GM12865 (cell line): Measurements from ENCODE around the gene TPCN2.

Experiments
- DNase-seq: peaks from one replicate; pipeline ENCODE4 v3.0.0; 2010; ENCODE audit warnings: low read depth
- H3K4me3 ChIP-seq: 2 replicates; pipeline ENCODE4 v1.5.1; 2011; ENCODE audit warnings: mild to moderate bottlenecking, low read depth, low read length, control low read depth
- CTCF ChIP-seq: IDR thresholded peaks from 2 replicates; pipeline ENCODE4 v1.5.1; 2011; ENCODE audit warnings: low read length, control low read depth, low read depth, inconsistent platforms; ENCODE audit not compliant: insufficient read depth; ENCODE audit errors: missing control alignments

Gene TPCN2

GRCh38 chr11:69125861-69126260 is 77.1 kb downstream of the TPCN2 start:
- no peak for DNase-seq
- no peak overlapping the region for H3K4me3 ChIP-seq
- TF ChIP-seq CTCF, result no peak

- no peak overlapping the region for H3K4me3 ChIP-seq
- TF ChIP-seq CTCF, result no peak
- no peak for DNase-seq
Observed at GRCh38 chr11:69126286-69126685, 77.6 kb downstream of the TPCN2 start.

DNA sequence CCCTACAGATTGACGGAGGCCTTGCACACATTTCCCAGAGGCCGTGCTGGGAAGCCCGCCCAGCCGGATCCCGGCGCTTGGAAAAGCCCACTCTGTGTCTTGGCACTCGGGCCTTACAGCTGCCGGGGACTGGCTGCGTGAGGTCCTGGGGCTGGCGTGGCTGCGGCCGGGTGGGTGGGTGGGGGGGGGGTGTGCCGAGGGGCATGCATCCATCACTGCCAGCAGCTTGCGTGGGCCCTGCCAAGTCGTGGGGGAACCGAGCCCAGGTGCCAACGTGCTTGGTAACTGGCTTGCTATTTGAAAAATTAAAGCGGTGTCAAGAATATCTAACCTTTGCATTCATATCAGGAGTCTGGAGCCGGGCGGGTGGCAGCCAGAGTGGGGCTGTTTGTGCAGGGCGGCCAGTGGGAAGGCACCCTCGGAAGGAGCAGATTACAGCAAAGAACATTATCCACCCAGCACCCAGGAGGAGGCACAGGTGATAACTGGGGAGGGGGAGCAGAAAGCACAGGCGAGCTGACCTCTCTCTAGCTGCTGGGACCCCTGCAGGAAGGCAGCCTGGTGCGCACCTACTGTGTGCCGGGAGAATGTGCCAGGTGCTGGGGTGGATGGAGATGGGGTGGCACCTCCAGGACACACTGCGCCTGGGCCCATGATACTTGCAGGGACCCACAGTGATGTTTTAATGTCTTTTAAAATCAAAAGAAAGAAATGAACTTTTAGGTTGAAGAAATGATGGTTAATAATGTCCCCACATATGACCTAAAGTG is 78.5 kb downstream of the TPCN2 start:
- no peak overlapping the region for H3K4me3 ChIP-seq
- TF ChIP-seq CTCF, result no peak
- DNase-seq, result no peak

GRCh38 chr11:69127884-69128283 is 79.2 kb downstream of the TPCN2 start:
- TF ChIP-seq CTCF, result no peak
- no peak overlapping the region for H3K4me3 ChIP-seq
- DNase-seq, result no peak

DNA sequence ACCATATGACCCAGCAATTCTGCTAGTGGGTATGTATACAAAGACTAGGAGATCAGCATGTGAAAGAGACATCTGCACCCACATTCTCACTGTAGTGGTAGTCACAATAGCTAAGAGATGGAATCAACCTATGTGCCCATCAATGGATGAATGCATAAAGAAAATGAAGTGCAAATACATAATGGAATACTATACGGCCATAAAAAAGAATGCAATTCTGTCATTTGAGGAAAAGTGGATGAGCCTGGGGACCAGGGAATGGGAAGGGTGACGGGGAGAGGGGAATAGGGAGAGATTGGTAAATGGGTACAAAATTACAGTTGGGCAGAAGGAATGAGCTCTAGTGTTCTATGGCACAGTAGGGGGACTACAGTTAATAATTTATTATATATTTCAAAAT is 80.3 kb downstream of the TPCN2 start:
- H3K4me3 ChIP-seq, result no peak overlapping the region
- DNase-seq, result no peak
- TF ChIP-seq CTCF, result no peak

- no peak for TF ChIP-seq CTCF
- no peak overlapping the region for H3K4me3 ChIP-seq
- DNase-seq, result no peak
Observed at GRCh38 chr11:69129647-69130046, 80.9 kb downstream of the TPCN2 start.

DNA sequence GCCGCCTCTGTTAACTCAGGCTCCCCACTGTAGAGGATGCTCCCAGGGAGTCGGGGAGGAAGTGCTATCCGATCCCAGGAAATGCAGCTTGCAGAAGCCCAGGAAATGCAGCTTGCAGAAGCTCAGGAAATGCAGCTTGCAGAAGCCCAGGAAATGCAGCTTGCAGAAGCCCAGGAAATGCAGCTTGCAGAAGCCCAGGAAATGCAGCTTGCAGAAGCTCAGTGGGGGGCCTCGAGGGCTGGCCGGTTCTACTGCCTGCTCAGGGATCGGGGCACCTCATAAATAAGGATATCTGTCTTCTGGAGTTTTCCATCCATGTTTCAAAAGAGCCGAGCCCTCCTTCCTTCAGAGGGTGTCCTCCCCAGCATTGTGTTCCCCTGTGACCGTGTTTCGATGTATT is 81.9 kb downstream of the TPCN2 start:
- DNase-seq, result no peak
- TF ChIP-seq CTCF, result no peak
- no peak overlapping the region for H3K4me3 ChIP-seq
